PC-9 (cell line): ENCODE measurements around the gene ANKRD40CL.

ENCODE experiments used
- EZH2 ChIP-seq: fragments of 200-600 bp; sonication (generic); IDR thresholded peaks from 2 replicates; pipeline ENCODE4 v1.8.0; 2017; ENCODE audit warnings: antibody characterized with exemption, low read depth
- TF ChIP-seq, protein P1 (sequence below): fragments of 200-600 bp; sonication (generic); conservative IDR thresholded peaks from 2 replicates; pipeline ENCODE4 v1.6.1; 2017; ENCODE audit warnings: mixed run types, antibody characterized with exemption, mild to moderate bottlenecking, moderate library complexity

DNA sequence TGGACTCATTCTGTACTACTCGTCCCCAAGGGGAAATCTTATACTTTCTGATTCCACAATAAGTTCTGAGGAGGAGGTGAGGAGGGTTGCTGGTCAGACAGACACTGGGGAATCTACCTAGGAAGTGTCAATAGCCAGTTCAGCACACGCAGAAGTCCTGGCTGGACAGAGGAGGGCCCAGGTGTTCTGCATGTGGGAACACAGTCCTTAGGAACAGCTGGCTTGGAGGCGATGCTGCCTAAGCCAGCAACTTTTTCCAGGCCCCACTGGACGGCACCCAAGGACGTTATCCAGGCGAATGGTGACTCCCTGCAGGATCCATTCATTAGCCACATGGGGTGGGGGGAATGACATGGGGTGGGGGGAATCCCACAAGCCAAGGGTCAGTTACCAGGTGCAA lies 38.2 kb upstream of the ANKRD40CL start:
- TF ChIP-seq, protein P1, sequence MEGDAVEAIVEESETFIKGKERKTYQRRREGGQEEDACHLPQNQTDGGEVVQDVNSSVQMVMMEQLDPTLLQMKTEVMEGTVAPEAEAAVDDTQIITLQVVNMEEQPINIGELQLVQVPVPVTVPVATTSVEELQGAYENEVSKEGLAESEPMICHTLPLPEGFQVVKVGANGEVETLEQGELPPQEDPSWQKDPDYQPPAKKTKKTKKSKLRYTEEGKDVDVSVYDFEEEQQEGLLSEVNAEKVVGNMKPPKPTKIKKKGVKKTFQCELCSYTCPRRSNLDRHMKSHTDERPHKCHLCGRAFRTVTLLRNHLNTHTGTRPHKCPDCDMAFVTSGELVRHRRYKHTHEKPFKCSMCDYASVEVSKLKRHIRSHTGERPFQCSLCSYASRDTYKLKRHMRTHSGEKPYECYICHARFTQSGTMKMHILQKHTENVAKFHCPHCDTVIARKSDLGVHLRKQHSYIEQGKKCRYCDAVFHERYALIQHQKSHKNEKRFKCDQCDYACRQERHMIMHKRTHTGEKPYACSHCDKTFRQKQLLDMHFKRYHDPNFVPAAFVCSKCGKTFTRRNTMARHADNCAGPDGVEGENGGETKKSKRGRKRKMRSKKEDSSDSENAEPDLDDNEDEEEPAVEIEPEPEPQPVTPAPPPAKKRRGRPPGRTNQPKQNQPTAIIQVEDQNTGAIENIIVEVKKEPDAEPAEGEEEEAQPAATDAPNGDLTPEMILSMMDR, result no peak
- no peak for TF ChIP-seq EZH2
